Vagina (tissue), 2 donors: Measurements from ENCODE around the gene MAD1L1.
"Not testable (repeated sequence)": the region's sequence is repeated elsewhere in the genome, so short reads cannot be mapped to it uniquely, and the experiment has no call there.

Experiments
- POLR2A ChIP-seq, 2 donors: fragments of 450-650 bp; IDR thresholded peaks; one replicate each; pipeline ENCODE4 v1.6.1; 2017; ENCODE audit warnings: antibody characterized with exemption in 2 of 2, mild to moderate bottlenecking in 2 of 2, moderate library complexity in 2 of 2
- POLR2AphosphoS5 ChIP-seq, 2 donors: sonication (generic); formaldehyde crosslinking; IDR thresholded peaks; one replicate each; pipeline ENCODE4 v1.9.0; 2017; ENCODE audit warnings: antibody characterized with exemption in 2 of 2, mild to moderate bottlenecking in 2 of 2, low read depth in 1 of 2; ENCODE audit not compliant: insufficient read depth in 1 of 2
- TF ChIP-seq, protein P1 (sequence below), 3 experiments: fragments of 450-650 bp in 2 of 3; fragments of 200-600 bp in 1 of 3; sonication (generic) in 1 of 3; IDR thresholded peaks; one replicate each; pipeline ENCODE4 v1.5.1; 2017 to 2019; ENCODE audit warnings: antibody characterized with exemption in 3 of 3, mild to moderate bottlenecking in 2 of 3, moderate library complexity in 2 of 3

DNA sequence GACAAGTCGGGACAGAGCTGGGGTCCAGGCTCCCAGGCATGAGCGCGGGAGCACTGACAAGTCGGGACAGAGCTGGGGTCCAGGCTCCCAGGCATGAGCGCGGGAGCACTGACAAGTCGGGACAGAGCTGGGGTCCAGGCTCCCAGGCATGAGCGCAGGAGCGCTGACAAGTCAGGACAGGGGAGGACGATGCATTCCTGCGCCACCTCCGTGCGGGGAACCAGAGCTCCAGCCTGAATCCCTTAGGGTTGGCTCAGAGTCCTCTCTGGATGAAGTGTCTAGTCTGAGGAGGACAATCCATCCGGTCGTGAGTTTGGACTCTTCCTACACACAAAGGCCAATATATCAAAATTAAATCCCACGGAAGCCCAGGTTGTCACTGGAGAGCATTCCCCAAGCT lies 196.5 kb downstream of the MAD1L1 start:
- not testable (repeated sequence) for TF ChIP-seq POLR2AphosphoS5 (IDR thresholded peaks at IDR 0.05; ENCODE audit: insufficient read depth in 1 of 2, low read depth in 1 of 2); POLR2A (IDR thresholded peaks at IDR 0.05)
- TF ChIP-seq, protein P1, sequence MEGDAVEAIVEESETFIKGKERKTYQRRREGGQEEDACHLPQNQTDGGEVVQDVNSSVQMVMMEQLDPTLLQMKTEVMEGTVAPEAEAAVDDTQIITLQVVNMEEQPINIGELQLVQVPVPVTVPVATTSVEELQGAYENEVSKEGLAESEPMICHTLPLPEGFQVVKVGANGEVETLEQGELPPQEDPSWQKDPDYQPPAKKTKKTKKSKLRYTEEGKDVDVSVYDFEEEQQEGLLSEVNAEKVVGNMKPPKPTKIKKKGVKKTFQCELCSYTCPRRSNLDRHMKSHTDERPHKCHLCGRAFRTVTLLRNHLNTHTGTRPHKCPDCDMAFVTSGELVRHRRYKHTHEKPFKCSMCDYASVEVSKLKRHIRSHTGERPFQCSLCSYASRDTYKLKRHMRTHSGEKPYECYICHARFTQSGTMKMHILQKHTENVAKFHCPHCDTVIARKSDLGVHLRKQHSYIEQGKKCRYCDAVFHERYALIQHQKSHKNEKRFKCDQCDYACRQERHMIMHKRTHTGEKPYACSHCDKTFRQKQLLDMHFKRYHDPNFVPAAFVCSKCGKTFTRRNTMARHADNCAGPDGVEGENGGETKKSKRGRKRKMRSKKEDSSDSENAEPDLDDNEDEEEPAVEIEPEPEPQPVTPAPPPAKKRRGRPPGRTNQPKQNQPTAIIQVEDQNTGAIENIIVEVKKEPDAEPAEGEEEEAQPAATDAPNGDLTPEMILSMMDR (IDR thresholded peaks at IDR 0.05) = not testable (repeated sequence)
